ENCODE results near the gene DEFB124. TPM values are rescaled to one million over a fixed set of nuclear protein-coding genes. Genes with fewer than 3 reads are reported as not detected.

Gene DEFB124
- total RNA-seq, 1 experiment from 2014 or later = not detected

DNA sequence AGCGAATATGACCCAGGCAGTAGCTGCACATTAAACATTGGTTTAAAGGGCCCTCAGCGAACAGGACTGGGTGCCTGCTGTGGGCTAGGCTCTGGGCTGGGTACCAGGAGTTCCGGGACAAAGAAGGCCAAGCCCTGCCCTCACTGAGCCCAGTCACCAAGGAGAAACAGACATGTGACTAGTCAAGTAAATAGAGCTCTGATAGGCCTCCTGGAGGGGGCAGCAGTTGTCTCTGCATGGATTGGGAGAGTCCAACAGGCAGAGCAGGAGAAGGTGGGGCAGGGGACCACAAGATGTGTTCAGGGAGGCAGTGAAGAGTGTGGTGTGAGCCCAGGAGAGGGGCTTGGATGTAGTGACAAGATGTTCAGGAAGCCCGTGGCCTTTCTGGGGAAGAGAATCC lies 42.4 kb upstream of the DEFB124 start:
- intact Hi-C loops (cut with micrococcal nuclease; ENCODE audit: unreplicated experiment) = no loop called here
- H3K27ac Mint-ChIP-seq (ENCODE audit: unreplicated experiment) = no peak overlapping the region
- no peak overlapping the region for H3K4me3 Mint-ChIP-seq (ENCODE audit: low read depth, unreplicated experiment)
- no TSS peak for BruUV-seq (replicated peaks)
- peak; percentile 61 for DNase-seq
- no peaks in the 10 kb centered on the region for H3K4me1 Mint-ChIP-seq (ENCODE audit: low read depth, unreplicated experiment)
- CTCF ChIA-PET = interaction anchor here (0.6 to 1.2 kb wide), 5 partner anchors 9 to 95 kb away, joined by 3 to 4 read pairs (median 3); a partner anchor contains a TSS
- no peaks in the 10 kb centered on the region for H3K9me3 Mint-ChIP-seq (ENCODE audit: low read depth, unreplicated experiment)
- H3K36me3 Mint-ChIP-seq (ENCODE audit: insufficient read depth, unreplicated experiment) = peaks cover 23% of the 10 kb centered on the region
- no peaks in the 10 kb centered on the region for H3K27me3 Mint-ChIP-seq (ENCODE audit: unreplicated experiment)
- TF ChIP-seq, protein P1, sequence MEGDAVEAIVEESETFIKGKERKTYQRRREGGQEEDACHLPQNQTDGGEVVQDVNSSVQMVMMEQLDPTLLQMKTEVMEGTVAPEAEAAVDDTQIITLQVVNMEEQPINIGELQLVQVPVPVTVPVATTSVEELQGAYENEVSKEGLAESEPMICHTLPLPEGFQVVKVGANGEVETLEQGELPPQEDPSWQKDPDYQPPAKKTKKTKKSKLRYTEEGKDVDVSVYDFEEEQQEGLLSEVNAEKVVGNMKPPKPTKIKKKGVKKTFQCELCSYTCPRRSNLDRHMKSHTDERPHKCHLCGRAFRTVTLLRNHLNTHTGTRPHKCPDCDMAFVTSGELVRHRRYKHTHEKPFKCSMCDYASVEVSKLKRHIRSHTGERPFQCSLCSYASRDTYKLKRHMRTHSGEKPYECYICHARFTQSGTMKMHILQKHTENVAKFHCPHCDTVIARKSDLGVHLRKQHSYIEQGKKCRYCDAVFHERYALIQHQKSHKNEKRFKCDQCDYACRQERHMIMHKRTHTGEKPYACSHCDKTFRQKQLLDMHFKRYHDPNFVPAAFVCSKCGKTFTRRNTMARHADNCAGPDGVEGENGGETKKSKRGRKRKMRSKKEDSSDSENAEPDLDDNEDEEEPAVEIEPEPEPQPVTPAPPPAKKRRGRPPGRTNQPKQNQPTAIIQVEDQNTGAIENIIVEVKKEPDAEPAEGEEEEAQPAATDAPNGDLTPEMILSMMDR (IDR thresholded peaks at IDR 0.05; ENCODE audit: unreplicated experiment) = peak; percentile 18

DNA sequence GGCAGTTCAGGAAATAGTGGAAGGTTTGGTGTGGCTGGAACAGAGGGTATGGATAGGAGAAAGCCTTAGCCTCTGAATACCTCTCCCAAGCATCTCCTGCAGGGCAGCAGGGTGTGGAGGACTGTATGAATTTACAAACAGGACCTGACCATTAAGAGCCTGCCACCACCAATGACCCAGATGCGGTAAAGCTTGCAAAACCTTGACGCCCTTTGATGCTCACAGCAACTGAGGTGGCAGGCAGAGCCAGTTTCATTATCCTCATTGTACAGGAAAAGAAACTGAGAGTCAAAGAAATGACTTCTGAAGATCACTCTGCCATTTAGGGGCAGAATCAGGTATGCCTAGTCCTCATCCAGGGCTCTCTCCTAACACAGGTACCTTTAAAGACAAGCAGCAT lies 41.7 kb upstream of the DEFB124 start:
- CTCF ChIA-PET = interaction anchor here (1.2 kb wide), 2 partner anchors 41 to 58 kb away, joined by 3 read pairs; no protein-coding TSS in a partner anchor
- Mint-ChIP-seq H3K4me1 (ENCODE audit: low read depth, unreplicated experiment) (no peaks in the 10 kb centered on the region), H3K36me3 (ENCODE audit: insufficient read depth, unreplicated experiment) (peaks cover 23% of the 10 kb centered on the region), H3K9me3 (ENCODE audit: low read depth, unreplicated experiment) (no peaks in the 10 kb centered on the region), H3K27me3 (ENCODE audit: unreplicated experiment) (no peaks in the 10 kb centered on the region), H3K27ac (ENCODE audit: unreplicated experiment) (no peak overlapping the region), H3K4me3 (ENCODE audit: low read depth, unreplicated experiment) (no peak overlapping the region)
- no peak for DNase-seq
- TF ChIP-seq, protein P1 (IDR thresholded peaks at IDR 0.05; ENCODE audit: unreplicated experiment) = no peak
- intact Hi-C loops (cut with micrococcal nuclease; ENCODE audit: unreplicated experiment) = no loop called here
- no TSS peak for BruUV-seq (replicated peaks)

DNA sequence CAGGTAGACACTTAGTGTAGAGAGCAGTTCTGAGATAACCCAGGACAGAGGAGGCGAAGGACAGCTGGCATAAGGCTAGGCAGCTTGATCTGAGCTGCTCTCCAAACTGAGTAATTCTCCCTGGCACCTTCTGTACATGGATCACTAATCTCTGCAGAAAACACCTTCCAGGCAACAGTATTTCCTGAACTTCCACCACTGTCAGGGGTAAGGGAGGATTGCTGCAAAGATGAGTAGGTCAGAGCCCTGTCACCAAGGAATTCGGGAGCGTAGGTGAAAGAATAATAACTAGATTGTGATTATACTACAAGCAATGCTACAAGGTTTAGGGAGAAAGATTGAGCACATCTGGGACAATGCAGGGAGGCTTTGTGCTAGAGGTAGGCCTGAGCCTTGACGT lies 41.2 kb upstream of the DEFB124 start:
- no peak for DNase-seq
- CTCF ChIA-PET = no interaction called here
- no peaks in the 10 kb centered on the region for H3K9me3 Mint-ChIP-seq (ENCODE audit: low read depth, unreplicated experiment)
- no peaks in the 10 kb centered on the region for H3K27me3 Mint-ChIP-seq (ENCODE audit: unreplicated experiment)
- intact Hi-C loops (cut with micrococcal nuclease; ENCODE audit: unreplicated experiment) = no loop called here
- H3K27ac Mint-ChIP-seq (ENCODE audit: unreplicated experiment) = no peak overlapping the region
- no peak overlapping the region for H3K4me3 Mint-ChIP-seq (ENCODE audit: low read depth, unreplicated experiment)
- TF ChIP-seq, protein P1 (IDR thresholded peaks at IDR 0.05; ENCODE audit: unreplicated experiment) = no peak
- BruUV-seq (replicated peaks) = TSS peak; percentile 41
- peaks cover 19% of the 10 kb centered on the region for H3K36me3 Mint-ChIP-seq (ENCODE audit: insufficient read depth, unreplicated experiment)
- no peaks in the 10 kb centered on the region for H3K4me1 Mint-ChIP-seq (ENCODE audit: low read depth, unreplicated experiment)

DNA sequence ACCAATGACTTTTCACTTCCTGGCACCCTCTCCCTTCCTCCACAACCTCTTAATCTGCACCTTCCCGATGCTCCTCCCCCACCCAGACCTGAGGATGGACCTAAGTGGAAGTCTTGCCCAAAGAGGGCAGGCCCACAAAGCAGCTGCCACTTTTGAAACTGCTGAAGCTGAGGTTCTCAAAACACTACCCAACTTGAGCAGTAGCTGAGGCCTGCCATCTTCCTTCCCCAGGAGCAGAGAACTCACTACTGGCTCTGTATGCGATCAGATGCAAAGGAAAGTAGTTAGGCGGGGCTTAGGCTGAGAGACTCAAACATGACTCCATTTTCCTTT lies 40.8 kb upstream of the DEFB124 start:
- no peaks in the 10 kb centered on the region for H3K4me1 Mint-ChIP-seq (ENCODE audit: low read depth, unreplicated experiment)
- no TSS peak for BruUV-seq (replicated peaks)
- no peak for DNase-seq
- H3K27ac Mint-ChIP-seq (ENCODE audit: unreplicated experiment) = no peak overlapping the region
- no peaks in the 10 kb centered on the region for H3K27me3 Mint-ChIP-seq (ENCODE audit: unreplicated experiment)
- CTCF ChIA-PET = interaction anchor here (0.6 kb wide), 1 partner anchor 13 kb away, joined by 3 read pairs; no protein-coding TSS in a partner anchor
- H3K4me3 Mint-ChIP-seq (ENCODE audit: low read depth, unreplicated experiment) = no peak overlapping the region
- intact Hi-C loops (cut with micrococcal nuclease; ENCODE audit: unreplicated experiment) = no loop called here
- TF ChIP-seq, protein P1 (IDR thresholded peaks at IDR 0.05; ENCODE audit: unreplicated experiment) = no peak
- H3K9me3 Mint-ChIP-seq (ENCODE audit: low read depth, unreplicated experiment) = no peaks in the 10 kb centered on the region
- peaks cover 16% of the 10 kb centered on the region for H3K36me3 Mint-ChIP-seq (ENCODE audit: insufficient read depth, unreplicated experiment)
